ENCODE results near the gene FAM131C.
"Not testable (repeated sequence)": the region's sequence is repeated elsewhere in the genome, so short reads cannot be mapped to it uniquely, and the experiment has no call there.

The FAM131C gene

DNA sequence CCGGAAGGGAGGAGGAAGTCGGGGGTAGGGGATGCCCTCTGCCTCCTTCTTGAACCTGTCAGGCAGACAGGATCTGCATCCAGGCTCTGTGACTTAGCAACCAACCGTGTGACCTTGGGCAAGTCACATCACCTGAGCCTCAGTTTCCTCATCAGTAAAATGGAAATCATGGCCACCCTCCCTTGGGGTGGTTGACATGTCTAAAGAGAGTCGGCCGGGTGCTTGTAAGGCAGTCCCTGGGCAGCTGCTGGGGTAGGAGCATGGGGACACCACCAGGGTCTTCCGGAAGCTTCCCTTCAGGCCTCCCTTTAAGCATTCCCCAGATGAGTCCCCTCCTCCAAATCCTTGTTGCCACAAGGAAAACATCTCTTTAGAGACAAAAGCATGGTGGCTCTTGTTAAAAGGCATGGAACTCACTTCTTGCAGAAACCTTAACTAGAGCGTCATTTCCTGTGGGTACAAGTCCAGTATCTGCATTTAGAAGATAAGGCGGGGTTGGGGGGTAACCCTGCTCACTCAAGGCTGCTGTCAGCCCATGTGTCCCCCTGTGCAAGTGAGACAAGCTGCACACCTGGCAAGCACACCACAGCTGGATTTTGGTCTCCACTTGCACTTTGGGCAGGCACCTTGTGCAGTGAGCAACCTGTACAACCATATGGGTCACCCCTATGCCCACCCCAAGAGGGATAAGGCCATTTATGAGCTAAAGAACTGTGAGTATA is 19.5 kb downstream of the FAM131C start:
- DNase-seq: no peak
- no peaks in the 10 kb centered on the region for H3K36me3 ChIP-seq (ENCODE audit: control insufficient read depth, insufficient read depth, low read length)

DNA sequence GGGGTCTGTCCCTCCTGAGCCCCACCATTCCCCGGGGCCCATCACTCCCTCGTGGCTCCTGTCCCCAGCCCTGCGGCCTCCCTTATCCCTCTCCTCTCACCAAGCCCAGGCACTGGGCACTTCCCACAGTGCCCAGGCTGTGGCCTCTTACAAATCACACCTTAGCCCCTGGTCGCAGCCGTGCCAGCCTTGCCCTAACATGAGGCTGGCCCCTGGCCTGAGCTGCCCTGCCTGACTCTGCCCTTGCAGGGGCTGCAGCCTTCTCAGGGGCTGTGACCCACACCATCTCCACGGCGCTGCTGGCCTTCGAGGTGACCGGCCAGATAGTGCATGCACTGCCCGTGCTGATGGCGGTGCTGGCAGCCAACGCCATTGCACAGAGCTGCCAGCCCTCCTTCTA is 21.5 kb downstream of the FAM131C start:
- peaks cover 12% of the 10 kb centered on the region for H3K4me1 ChIP-seq (ENCODE audit: control insufficient read depth, insufficient read depth, low read length, poor library complexity, severe bottlenecking)
- not testable (repeated sequence) for H3K36me3 ChIP-seq (ENCODE audit: control insufficient read depth, insufficient read depth, low read length); H3K4me3 ChIP-seq (ENCODE audit: insufficient read depth, low read depth, low read length, poor library complexity, severe bottlenecking); DNase-seq; H3K27ac ChIP-seq (ENCODE audit: insufficient read depth, low read length, poor library complexity, severe bottlenecking); H3K9me3 ChIP-seq (ENCODE audit: control insufficient read depth, low read length); H3K27me3 ChIP-seq (replicated peaks; ENCODE audit: control insufficient read depth, insufficient read depth, low read length, poor library complexity, severe bottlenecking)

More for the DNA sequence above, 19.5 kb downstream of the FAM131C start:
- H3K27me3 ChIP-seq (replicated peaks; ENCODE audit: control insufficient read depth, insufficient read depth, low read length, poor library complexity, severe bottlenecking): no peaks in the 10 kb centered on the region
- no peak overlapping the region for H3K27ac ChIP-seq (ENCODE audit: insufficient read depth, low read length, poor library complexity, severe bottlenecking)
- no peaks in the 10 kb centered on the region for H3K9me3 ChIP-seq (ENCODE audit: control insufficient read depth, low read length)
- no peak overlapping the region for H3K4me3 ChIP-seq (ENCODE audit: insufficient read depth, low read depth, low read length, poor library complexity, severe bottlenecking)
- peaks cover 5% of the 10 kb centered on the region for H3K4me1 ChIP-seq (ENCODE audit: control insufficient read depth, insufficient read depth, low read length, poor library complexity, severe bottlenecking)

DNA sequence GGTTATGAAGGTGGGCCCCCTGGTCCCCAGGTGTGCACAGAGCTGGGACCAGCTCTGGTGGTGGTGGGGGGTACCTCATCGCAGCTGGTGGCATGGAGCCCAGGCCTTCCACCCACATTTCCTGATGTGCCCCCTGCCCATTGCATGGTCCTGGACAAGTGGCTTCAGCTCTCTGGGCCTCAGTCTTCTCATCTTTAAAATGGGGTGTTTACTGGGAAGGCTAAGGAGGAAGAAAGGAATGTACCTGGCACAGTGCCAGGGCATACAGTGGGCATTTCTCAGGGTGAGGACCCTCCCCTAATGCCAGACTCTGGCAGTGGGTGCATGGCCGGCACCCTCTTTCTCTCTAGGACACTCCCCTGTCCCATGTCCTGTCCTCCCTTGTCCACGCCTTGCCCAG is 22.4 kb downstream of the FAM131C start:
- no peaks in the 10 kb centered on the region for H3K36me3 ChIP-seq (ENCODE audit: control insufficient read depth, insufficient read depth, low read length)
- H3K27ac ChIP-seq (ENCODE audit: insufficient read depth, low read length, poor library complexity, severe bottlenecking): no peak overlapping the region
- peaks cover 12% of the 10 kb centered on the region for H3K4me1 ChIP-seq (ENCODE audit: control insufficient read depth, insufficient read depth, low read length, poor library complexity, severe bottlenecking)
- DNase-seq: no peak
- H3K27me3 ChIP-seq (replicated peaks; ENCODE audit: control insufficient read depth, insufficient read depth, low read length, poor library complexity, severe bottlenecking): no peaks in the 10 kb centered on the region
- H3K4me3 ChIP-seq (ENCODE audit: insufficient read depth, low read depth, low read length, poor library complexity, severe bottlenecking): no peak overlapping the region
- no peaks in the 10 kb centered on the region for H3K9me3 ChIP-seq (ENCODE audit: control insufficient read depth, low read length)

DNA sequence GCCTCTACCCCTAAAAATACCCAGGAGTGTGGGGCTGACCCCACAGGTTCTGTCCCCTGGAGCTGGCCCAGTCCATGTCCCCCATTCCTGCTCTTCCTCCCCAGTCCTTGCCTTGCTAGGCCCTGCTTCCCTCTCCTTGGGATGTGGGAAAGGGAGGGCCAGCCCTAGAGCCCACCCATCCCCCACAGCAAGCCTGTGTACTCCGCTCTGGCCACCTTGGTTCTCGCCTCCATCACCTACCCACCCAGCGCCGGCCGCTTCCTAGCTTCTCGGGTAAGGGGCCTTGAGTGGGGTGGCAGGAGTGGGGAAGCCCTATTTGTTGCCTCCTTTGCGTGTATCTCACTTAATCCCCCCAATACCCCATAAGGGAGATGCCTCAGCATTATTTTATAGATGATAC is 23.1 kb downstream of the FAM131C start:
- H3K4me1 ChIP-seq (ENCODE audit: control insufficient read depth, insufficient read depth, low read length, poor library complexity, severe bottlenecking): peaks cover 8% of the 10 kb centered on the region
- H3K4me3 ChIP-seq (ENCODE audit: insufficient read depth, low read depth, low read length, poor library complexity, severe bottlenecking): no peak overlapping the region
- H3K27me3 ChIP-seq (replicated peaks; ENCODE audit: control insufficient read depth, insufficient read depth, low read length, poor library complexity, severe bottlenecking): no peaks in the 10 kb centered on the region
- no peak overlapping the region for H3K27ac ChIP-seq (ENCODE audit: insufficient read depth, low read length, poor library complexity, severe bottlenecking)
- DNase-seq: no peak
- no peaks in the 10 kb centered on the region for H3K36me3 ChIP-seq (ENCODE audit: control insufficient read depth, insufficient read depth, low read length)
- H3K9me3 ChIP-seq (ENCODE audit: control insufficient read depth, low read length): no peaks in the 10 kb centered on the region

DNA sequence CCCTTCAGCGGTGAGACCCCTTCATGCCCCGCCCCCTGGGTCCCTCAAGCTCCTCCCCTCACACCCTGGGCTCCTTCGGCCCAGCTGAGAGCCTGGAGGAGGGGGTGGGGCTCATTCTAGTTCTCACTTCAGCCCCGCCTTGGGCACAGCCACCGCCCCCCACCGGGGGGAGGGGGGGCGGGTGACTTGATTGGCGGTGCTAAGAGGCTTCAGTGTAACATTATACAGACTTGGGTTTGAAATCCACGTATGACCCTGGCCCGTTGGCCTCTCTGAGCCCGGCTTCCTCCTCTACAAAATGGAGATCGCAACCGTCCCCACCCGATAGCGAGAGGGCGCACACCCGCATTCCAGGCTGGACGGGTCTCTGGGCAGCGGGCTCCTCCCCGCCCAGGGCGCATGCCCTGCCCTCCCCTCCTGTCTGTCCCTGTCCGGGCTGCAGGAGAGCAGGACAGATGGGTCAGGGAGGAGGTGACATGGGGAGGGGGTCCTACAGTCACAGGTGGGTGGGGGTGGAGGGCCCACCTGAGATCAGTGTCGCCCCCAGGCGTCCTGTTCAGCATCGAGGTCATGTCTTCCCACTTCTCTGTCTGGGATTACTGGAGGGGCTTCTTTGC is 24.8 kb downstream of the FAM131C start:
- DNase-seq: peak; percentile 8 to 19 (median 11)
- H3K9me3 ChIP-seq (ENCODE audit: control insufficient read depth, low read length): no peaks in the 10 kb centered on the region
- no peaks in the 10 kb centered on the region for H3K27me3 ChIP-seq (replicated peaks; ENCODE audit: control insufficient read depth, insufficient read depth, low read length, poor library complexity, severe bottlenecking)
- H3K4me1 ChIP-seq (ENCODE audit: control insufficient read depth, insufficient read depth, low read length, poor library complexity, severe bottlenecking): peaks cover 8% of the 10 kb centered on the region
- H3K4me3 ChIP-seq (ENCODE audit: insufficient read depth, low read depth, low read length, poor library complexity, severe bottlenecking): peak overlapping the region; percentile 48
- H3K27ac ChIP-seq (ENCODE audit: insufficient read depth, low read length, poor library complexity, severe bottlenecking): no peak overlapping the region
- H3K36me3 ChIP-seq (ENCODE audit: control insufficient read depth, insufficient read depth, low read length): no peaks in the 10 kb centered on the region

DNA sequence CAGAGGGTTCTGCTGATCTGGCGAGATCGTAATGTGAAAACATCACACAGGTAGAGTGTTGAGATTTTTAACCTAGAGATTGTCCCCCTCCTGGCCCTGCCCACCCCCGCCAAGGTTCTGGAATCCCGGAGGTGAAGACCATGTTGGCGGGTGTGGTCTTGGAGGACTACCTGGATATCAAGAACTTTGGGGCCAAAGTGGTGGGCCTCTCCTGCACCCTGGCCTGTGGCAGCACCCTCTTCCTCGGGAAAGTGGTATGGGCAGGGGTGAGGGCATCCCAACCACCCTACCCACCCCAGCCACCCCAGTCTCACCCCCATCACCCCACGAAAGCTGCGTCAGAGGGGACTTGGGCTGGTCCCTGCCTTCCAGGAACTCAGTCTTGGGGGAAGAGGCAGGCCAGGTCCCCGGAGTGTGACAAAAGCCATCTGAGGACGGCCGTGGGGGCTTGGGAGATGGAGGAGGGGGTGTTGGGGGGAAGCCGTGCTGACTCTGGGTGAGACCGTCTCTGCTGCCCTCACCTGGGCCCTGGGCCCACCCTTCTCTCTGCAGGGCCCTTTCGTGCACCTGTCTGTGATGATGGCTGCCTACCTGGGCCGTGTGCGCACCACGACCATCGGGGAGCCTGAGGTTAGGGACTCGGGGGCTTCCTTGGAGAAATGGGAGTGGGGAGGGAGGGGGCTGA is 25.5 kb downstream of the FAM131C start:
- no peaks in the 10 kb centered on the region for H3K27me3 ChIP-seq (replicated peaks; ENCODE audit: control insufficient read depth, insufficient read depth, low read length, poor library complexity, severe bottlenecking)
- no peak overlapping the region for H3K4me3 ChIP-seq (ENCODE audit: insufficient read depth, low read depth, low read length, poor library complexity, severe bottlenecking)
- no peaks in the 10 kb centered on the region for H3K36me3 ChIP-seq (ENCODE audit: control insufficient read depth, insufficient read depth, low read length)

DNA sequence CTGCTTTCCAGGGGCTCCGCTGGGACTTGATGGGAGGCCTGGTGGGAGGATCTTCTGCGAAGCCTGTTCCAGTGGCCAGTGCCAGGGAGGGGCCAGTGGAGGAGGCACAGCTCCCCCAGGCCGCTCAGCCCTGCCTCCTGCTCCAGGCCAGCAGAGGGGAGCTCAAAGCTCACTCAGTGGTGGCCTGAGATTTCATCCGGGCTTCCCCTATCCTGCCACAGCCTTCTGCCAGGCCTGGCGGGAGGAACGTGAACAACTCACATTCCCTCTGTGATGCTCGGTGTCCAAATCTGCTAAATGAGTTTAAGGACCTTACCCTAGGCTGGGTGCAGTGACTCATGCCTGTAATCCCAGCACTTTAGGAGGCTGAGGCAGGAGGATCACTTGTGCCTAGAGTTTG is 26.6 kb downstream of the FAM131C start:
- H3K9me3 ChIP-seq (ENCODE audit: control insufficient read depth, low read length): no peaks in the 10 kb centered on the region
- H3K27ac ChIP-seq (ENCODE audit: insufficient read depth, low read length, poor library complexity, severe bottlenecking): no peak overlapping the region
- no peak for DNase-seq
- H3K4me3 ChIP-seq (ENCODE audit: insufficient read depth, low read depth, low read length, poor library complexity, severe bottlenecking): no peak overlapping the region
- H3K4me1 ChIP-seq (ENCODE audit: control insufficient read depth, insufficient read depth, low read length, poor library complexity, severe bottlenecking): peaks cover 8% of the 10 kb centered on the region
- H3K27me3 ChIP-seq (replicated peaks; ENCODE audit: control insufficient read depth, insufficient read depth, low read length, poor library complexity, severe bottlenecking): no peaks in the 10 kb centered on the region
- no peaks in the 10 kb centered on the region for H3K36me3 ChIP-seq (ENCODE audit: control insufficient read depth, insufficient read depth, low read length)

More for the DNA sequence above, 25.5 kb downstream of the FAM131C start:
- Histone ChIP-seq H3K4me1 (ENCODE audit: control insufficient read depth, insufficient read depth, low read length, poor library complexity, severe bottlenecking) (peaks cover 8% of the 10 kb centered on the region), H3K9me3 (ENCODE audit: control insufficient read depth, low read length) (no peaks in the 10 kb centered on the region), H3K27ac (ENCODE audit: insufficient read depth, low read length, poor library complexity, severe bottlenecking) (no peak overlapping the region)
- DNase-seq: no peak

DNA sequence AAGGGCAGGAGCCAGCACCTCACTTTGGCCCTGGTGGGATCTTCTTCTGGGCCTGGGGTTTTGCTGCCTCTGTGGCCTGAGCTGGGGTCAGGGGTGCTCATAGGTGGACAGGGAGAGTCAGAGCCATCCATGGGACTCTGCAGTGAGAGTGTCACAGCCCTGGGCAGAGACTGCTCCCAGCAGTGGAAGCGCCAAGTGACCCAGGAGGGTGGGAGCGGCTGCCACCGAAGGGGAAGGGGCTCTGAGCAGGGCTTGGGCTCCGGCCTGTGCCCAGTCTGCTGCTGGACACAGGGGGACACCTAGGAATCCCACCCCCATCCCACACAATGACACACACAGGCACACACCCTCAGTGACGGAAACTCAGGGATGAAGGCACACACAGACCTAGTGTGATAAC is 29.5 kb downstream of the FAM131C start:
- Histone ChIP-seq H3K27ac (ENCODE audit: insufficient read depth, low read length, poor library complexity, severe bottlenecking) (no peak overlapping the region), H3K9me3 (ENCODE audit: control insufficient read depth, low read length) (no peaks in the 10 kb centered on the region), H3K4me1 (ENCODE audit: control insufficient read depth, insufficient read depth, low read length, poor library complexity, severe bottlenecking) (peaks cover 8% of the 10 kb centered on the region), H3K4me3 (ENCODE audit: insufficient read depth, low read depth, low read length, poor library complexity, severe bottlenecking) (no peak overlapping the region), H3K27me3 (replicated peaks; ENCODE audit: control insufficient read depth, insufficient read depth, low read length, poor library complexity, severe bottlenecking) (no peaks in the 10 kb centered on the region), H3K36me3 (ENCODE audit: control insufficient read depth, insufficient read depth, low read length) (no peaks in the 10 kb centered on the region)
- DNase-seq: no peak

DNA sequence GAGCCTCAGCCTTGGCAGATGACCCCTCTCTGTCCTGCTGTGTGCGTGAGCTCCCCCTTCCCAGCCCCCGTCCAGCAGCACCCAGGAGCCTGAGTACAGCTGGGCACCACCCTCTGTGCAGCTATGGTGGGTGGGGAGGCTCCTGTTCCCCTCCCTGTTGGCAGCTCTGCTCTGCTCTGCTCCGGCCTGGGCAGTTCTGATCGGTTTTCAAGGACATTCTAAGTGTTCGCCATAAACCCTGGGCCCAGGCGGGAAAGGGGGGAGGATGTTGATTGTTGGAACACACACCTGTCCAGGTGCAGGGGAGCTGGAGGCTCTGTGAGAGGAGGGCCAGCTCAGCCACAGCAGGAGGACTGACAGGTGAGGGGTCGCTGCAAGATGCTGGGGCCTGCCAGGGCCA is 29.9 kb downstream of the FAM131C start, which contains the start of gene CLCNKB:
TSS of gene CLCNKB (plus strand) at position 262 of the 400 bp plus-strand sequence. CDS start 711 bp downstream, outside the sequence.
- Histone ChIP-seq H3K36me3 (ENCODE audit: control insufficient read depth, insufficient read depth, low read length) (no peaks in the 10 kb centered on the region), H3K4me3 (ENCODE audit: insufficient read depth, low read depth, low read length, poor library complexity, severe bottlenecking) (no peak within 1 kb of the TSS), H3K9me3 (ENCODE audit: control insufficient read depth, low read length) (no peaks in the 10 kb centered on the region), H3K27me3 (replicated peaks; ENCODE audit: control insufficient read depth, insufficient read depth, low read length, poor library complexity, severe bottlenecking) (no peaks in the 10 kb centered on the region), H3K27ac (ENCODE audit: insufficient read depth, low read length, poor library complexity, severe bottlenecking) (no peak within 1 kb of the TSS), H3K4me1 (ENCODE audit: control insufficient read depth, insufficient read depth, low read length, poor library complexity, severe bottlenecking) (peaks cover 4% of the 10 kb centered on the region)
- DNase-seq: no peak

DNA sequence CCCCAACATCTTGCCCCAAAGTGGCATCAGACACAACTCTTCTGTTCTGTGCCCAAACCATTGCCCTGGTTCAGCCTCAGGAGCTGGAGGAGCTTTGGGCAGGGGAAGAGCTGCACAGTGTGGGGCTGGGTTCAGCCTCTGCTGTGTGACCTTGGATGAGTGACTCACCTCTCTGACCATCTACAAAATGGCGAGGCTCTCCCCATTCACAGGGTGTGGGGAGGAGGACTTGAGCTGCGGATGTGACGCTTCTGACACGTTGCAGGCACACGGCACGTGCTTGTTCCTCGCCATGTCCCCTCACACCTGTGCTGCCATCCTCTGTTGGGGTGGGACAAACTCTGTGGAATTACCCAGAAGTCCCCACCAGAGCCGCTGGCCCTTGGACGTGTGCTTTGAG is 30.8 kb downstream of the FAM131C start:
- H3K27me3 ChIP-seq (replicated peaks; ENCODE audit: control insufficient read depth, insufficient read depth, low read length, poor library complexity, severe bottlenecking); H3K27ac ChIP-seq (ENCODE audit: insufficient read depth, low read length, poor library complexity, severe bottlenecking); DNase-seq: not testable (repeated sequence)

More for the DNA sequence above, 30.8 kb downstream of the FAM131C start:
- H3K9me3 ChIP-seq (ENCODE audit: control insufficient read depth, low read length); H3K4me3 ChIP-seq (ENCODE audit: insufficient read depth, low read depth, low read length, poor library complexity, severe bottlenecking); H3K4me1 ChIP-seq (ENCODE audit: control insufficient read depth, insufficient read depth, low read length, poor library complexity, severe bottlenecking); H3K36me3 ChIP-seq (ENCODE audit: control insufficient read depth, insufficient read depth, low read length): not testable (repeated sequence)

Measured in effector memory CD4-positive, alpha-beta T cell (primary cell).